ENCODE results near the gene SULT4A1.

SULT4A1 gene

DNA sequence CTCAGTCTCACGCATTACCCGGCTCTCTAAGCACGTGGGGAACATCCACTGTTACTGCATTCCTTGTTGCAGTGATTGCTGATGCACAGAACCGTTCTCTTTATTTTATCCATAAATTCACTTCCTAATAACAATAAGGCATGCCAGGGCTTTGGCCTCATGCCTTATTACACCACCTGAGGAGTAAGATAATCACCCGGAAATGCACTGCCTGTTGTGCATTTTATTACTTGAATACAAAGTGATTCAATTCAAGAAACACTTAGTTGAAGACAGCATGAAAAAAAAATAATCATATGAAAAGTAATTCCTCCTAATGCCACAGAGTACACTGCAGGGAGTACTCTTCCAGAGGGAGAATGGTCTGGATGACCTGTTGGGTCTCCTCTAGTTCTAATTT lies 69.4 kb downstream of the SULT4A1 start:
- intact Hi-C loops (cut with DNase I): no loop called here
- DNase-seq: no peak

DNA sequence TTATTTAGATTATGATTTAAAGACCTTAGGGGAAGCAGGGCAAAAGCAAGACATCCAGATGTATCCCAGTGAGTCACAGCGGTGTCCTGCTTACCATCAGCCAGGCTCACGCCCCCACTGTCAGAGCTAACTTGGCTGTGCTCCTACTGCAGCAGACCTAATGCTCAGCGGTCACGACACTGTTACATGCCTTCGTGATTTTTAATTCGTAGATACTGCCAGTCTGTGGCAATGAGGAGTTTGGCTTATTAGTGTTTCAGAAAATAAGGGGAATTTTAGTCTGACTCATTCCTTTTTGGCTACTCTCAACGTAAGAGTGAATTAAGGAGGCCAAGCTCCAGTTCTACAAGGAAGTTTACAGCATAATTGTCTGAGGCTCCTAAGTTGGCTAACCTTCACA lies 72.9 kb downstream of the SULT4A1 start:
- DNase-seq: no peak
- intact Hi-C loops (cut with DNase I): no loop called here

DNA sequence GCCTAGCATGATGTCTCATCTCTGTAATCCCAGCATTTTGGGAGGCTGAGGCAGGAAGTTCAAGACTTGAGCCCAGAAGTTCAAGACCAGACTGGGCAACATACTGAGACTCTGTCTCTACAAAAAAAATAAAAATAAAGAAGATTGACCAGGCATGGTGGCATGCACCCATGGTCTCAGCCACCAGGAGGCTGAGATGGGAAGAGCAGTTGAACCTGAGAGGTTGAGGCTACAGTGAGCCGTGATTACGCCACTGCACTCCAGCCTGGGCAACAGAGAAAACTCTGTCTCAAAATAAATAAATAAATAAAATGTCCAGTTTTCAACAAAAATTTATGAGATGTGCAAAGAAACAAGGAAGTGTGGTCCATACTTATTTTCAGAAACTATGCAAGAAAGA lies 78.5 kb downstream of the SULT4A1 start:
- intact Hi-C loops (cut with DNase I): no loop called here
- no peak for DNase-seq

DNA sequence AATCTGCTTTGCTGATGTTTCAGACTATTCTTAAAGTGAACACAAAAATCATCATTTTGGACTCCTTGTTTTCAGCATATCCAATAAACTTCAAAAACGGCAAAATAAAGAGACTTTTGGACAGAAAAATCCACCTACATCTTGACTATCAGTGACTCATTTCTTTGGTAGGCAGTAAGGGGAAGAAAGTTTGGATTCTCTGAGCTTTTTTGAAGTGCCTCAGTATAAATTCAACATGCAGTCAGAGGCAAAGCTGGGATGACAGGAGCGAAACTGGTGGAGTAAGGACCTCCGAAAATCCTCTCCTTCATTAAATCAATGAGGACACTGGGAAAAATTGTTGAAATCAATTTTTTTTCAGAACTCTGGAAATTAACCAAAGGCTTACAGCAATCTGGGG lies 79.9 kb downstream of the SULT4A1 start:
- no peak for DNase-seq
- intact Hi-C loops (cut with DNase I): no loop called here

DNA sequence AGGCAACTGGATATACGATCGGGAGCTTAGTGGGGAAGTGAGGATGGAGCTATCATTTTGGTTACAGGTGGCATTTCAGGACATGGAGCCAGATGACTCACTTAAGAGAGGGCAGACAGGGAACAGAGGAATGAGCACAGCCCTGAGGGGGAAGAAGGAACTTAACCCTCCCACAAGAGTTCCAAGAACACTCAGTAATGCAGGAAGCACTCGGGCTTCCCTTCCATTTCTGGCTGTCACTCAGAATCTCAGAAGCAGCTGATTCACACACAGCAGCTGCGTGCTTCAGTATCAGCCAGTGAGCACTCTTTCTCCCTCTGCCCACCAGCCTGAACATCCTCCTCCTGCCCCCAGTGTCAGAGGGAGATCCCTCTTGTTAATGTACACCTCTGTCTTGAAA lies 85.0 kb downstream of the SULT4A1 start:
- intact Hi-C loops (cut with DNase I): no loop called here
- peak; percentile 13 to 88 (median 62) for DNase-seq

DNA sequence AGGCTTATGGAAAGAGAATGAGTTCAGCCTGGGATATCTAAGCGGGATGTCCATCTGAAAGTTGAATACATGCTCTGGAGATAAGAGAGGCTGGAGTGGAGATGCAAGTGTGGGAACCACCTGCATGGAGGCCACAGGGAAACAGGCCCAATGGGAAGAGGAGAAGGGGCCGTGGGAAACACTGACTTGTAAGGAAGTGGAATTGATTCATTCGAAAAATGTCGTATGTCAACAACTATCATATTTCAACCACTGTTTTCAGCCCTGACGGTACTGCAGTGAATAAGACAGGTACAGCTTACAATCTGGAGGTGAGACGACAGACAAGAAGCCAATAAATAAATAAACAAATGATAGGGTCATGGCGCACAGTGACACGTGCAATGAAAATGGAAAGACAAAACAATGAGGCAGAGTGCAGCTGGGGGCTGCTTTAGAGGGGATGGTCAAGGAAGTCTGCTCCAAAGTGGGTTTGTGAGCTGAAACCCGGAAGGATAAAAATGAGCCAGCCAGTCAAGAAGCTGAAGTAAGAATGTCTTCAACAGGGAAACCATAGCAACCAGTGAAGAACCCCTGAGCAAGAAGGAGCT lies 86.1 kb downstream of the SULT4A1 start:
- no peak for DNase-seq

More for the DNA sequence above, 86.1 kb downstream of the SULT4A1 start:
- intact Hi-C loops (cut with DNase I): no loop called here

Measured in head of caudate nucleus (tissue), 42 donors.